Measurements from ENCODE around the gene MCUR1.
"Not testable (repeated sequence)": the region's sequence is repeated elsewhere in the genome, so short reads cannot be mapped to it uniquely, and the experiment has no call there.

MCUR1 gene, protein sequence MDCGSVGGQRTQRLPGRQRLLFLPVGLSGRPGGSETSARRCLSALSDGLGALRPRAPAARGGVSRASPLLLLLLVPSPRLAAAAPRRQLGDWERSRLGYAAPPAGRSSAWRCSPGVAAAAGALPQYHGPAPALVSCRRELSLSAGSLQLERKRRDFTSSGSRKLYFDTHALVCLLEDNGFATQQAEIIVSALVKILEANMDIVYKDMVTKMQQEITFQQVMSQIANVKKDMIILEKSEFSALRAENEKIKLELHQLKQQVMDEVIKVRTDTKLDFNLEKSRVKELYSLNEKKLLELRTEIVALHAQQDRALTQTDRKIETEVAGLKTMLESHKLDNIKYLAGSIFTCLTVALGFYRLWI

GRCh38 chr6:13814176-13814937 lies at the start of gene MCUR1:
Gene MCUR1 (minus strand): TSS chr6:13814557. CDS start chr6:13814429, 128 bp downstream.
- peak within 1 kb of the TSS; percentile 61 for H3K4me3 ChIP-seq (ENCODE audit: low read depth, low read length)

DNA sequence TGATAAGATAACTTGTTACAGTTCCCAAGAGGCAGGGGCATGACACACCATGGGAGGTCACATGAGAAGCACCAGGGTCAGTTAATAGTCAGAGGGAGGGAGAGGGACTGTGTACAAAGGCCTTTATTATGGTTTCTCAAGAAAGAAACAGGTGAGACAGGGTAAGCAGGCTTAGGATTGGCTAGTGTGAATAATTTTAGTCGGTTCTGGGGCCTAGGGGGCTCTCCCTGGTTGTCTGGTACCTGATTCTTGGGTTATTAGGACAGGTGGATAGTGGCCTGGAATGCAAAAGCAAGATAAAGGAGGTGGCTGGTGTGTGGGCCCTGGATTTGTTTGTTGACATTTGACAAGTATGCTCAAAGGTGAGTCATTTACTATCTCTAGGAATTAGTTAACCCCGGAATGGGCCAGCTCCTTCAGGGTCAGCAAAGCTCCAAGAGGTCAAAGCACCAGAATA lies 49.4 kb upstream of the MCUR1 start:
- no peak overlapping the region for H3K4me3 ChIP-seq (ENCODE audit: low read depth, low read length)

GRCh38 chr6:13860556-13861185 lies 46.3 kb upstream of the MCUR1 start:
- H3K4me3 ChIP-seq (ENCODE audit: low read depth, low read length): not testable (repeated sequence)

DNA sequence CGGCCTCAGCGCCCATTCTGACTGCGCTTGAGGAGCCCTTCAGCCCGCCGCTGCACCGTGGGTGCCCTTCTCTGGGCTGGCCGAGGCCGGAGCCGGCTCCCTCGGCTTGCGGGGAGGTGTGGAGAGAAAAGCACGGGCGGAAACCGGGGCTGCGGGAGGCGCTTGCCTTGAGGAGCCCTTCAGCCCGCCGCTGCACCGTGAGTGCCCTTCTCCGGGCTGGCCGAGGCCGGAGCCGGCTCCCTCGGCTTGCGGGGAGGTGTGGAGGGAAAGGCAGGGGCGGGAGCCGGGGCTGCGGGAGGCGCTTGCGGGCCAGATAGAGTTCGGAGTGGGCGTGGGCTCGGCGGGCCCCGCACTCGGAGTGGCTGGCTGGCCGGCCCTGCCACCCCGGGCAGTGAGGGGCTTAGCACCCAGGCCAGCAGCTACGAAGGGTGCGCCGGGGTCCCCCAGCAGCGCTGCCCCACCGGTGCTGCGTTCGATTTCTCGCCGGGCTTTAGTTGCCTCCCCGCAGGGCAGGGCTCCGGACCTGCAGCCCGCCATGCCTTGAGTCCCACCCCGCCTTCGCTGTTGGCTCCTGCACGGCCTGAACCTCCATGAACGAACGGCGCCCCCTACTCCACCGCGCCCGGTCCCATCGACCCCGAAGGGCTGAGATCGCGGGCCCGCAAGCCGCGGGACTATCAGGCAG lies 45.7 kb upstream of the MCUR1 start:
- H3K4me3 ChIP-seq (ENCODE audit: low read depth, low read length): no peak overlapping the region

DNA sequence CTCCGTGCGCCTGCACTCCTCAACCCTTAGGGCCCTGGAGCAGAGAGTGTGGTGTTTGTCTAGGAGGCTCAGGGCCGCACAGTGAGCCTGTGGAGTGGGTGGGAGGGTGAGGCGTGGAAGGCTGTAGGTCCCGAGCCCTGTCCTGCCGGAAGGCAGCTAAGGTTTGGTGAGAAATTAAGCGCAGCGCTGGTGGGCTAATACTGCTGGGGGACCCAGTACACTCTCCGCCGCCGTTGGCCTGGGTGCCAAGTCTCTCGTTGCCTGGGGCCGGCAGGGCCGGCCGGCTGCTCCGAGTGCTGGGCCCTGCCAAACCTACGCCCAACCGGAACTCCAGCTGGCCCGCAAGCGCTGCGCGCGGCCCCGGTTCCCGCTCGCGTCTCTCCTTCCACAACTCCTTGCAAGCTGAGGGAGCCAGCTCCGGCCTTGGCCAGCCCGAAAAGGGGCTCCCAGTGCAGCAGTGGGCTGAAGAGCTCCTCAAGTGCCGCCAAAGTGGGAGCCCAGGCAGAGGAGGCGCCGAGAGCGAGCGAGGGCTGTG lies 40.4 kb upstream of the MCUR1 start:
- no peak overlapping the region for H3K4me3 ChIP-seq (ENCODE audit: low read depth, low read length)

DNA sequence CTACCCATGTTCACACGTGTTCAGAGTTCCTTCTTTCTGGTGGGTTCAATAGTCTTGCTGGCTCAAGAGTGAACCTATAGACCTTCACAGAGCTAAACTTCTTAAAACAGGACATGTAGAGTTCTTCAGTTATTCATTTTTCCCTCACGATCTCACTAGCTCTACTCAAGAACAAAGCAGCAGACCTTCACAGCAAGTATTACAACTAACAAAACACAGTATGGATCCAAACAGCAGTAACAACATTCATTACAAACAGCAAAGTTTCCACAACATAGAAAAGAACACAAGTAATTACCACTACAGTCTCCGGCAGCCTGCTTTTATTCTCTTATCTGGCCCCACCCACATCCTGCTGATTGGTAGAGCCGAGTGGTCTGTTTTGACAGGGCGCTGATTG lies 39.5 kb upstream of the MCUR1 start:
- no peak overlapping the region for H3K4me3 ChIP-seq (ENCODE audit: low read depth, low read length)

- no peak overlapping the region for H3K4me3 ChIP-seq (ENCODE audit: low read depth, low read length)
Measured at GRCh38 chr6:13851803-13852202, 37.4 kb upstream of the MCUR1 start.

GRCh38 chr6:13851330-13851729 lies 37.0 kb upstream of the MCUR1 start:
- no peak overlapping the region for H3K4me3 ChIP-seq (ENCODE audit: low read depth, low read length)

GRCh38 chr6:13850690-13851089 lies 36.3 kb upstream of the MCUR1 start:
- H3K4me3 ChIP-seq (ENCODE audit: low read depth, low read length): not testable (repeated sequence)

DNA sequence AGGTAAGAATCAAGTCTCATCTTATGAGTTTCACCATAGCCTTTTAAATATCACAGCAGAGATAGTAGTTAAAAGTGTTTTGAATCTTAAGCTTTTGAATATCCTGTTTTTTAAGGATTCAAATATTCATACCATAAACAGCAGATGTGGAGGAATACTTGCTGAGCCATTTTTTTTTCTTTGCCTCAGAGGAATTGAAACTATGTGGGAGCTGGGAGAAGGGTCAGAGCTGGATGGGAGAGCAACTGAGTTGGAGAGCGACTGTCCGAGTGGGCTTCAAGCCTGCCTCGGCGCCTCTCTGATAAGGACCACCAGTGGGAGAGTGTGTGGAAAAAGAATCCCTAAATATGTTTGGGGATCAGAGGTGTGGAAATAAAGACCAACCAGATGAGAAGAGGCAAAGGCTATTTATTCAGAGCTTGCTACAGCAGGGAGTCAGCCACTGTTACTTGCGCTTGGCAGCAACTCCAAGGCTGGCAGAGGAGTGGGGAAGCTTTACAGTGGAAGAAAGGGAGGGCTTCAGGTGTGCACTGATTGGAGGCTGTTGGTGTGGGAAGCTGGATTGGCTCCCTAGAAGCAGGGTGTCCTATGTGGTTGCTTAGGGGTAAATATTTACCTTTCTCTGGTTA lies 34.3 kb upstream of the MCUR1 start:
- no peak overlapping the region for H3K4me3 ChIP-seq (ENCODE audit: low read depth, low read length)

- H3K4me3 ChIP-seq (ENCODE audit: low read depth, low read length): no peak overlapping the region
Measured at GRCh38 chr6:13847326-13848050, 33.1 kb upstream of the MCUR1 start.

GRCh38 chr6:13846841-13847240 lies 32.5 kb upstream of the MCUR1 start:
- no peak overlapping the region for H3K4me3 ChIP-seq (ENCODE audit: low read depth, low read length)

DNA sequence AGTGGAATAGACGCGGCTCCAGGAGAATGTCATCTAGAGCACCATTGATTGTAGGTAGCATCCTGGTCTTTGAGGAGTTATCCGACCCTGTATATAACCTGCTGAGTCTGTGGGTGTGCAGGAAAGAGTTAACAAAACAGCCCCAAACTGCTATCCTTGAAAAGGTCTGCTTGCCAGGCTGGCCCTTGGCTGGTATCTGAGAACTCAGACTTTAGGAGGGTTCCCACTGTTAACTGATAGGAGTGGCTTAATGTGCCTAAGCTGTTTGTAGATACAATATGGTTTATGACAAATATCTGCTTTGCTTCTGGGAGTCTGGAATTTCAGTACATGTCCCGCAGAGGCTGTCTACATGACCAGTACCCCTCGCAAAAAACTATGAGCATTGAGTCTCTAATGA lies 27.6 kb upstream of the MCUR1 start:
- H3K4me3 ChIP-seq (ENCODE audit: low read depth, low read length): no peak overlapping the region

GRCh38 chr6:13838616-13839015 lies 24.3 kb upstream of the MCUR1 start:
- no peak overlapping the region for H3K4me3 ChIP-seq (ENCODE audit: low read depth, low read length)

DNA sequence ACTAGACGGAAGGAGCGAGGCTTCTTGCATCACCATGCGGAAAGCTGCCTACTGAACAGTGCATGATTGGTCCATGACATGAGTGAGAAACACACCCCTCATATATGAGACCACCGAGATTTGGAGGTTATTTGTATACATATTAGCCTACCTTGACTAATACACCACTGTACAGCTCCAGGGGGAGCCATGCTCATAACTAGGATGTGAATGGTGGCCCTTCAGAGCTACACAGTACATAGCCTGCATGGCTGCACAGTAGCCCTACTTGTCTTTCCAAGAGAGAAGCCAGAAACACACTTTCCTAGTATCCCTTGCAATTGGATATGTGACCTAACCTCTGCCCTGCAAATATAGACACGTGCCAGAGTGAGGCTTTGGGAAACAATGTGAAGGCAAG lies 21.8 kb upstream of the MCUR1 start:
- no peak overlapping the region for H3K4me3 ChIP-seq (ENCODE audit: low read depth, low read length)

- no peak overlapping the region for H3K4me3 ChIP-seq (ENCODE audit: low read depth, low read length)
Measured at GRCh38 chr6:13834790-13835189, 20.4 kb upstream of the MCUR1 start.

DNA sequence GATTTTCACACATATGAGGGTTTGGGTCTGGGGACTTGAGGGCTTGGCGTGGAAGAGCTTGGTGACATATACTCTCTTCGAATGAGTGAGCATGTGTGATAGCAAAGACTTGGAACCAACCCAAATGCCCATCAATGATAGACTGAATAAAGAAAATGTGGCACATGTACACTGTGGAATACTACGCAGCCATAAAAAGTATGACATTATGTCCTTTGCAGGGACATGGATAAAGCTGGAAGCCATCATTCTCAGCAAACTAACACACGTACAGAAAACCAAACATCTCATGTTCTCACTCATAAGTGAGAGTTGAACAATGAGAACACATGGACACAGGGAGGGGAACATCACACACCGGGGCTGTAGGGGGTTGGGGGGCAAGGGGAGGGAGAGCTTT lies 19.7 kb upstream of the MCUR1 start:
- H3K4me3 ChIP-seq (ENCODE audit: low read depth, low read length): not testable (repeated sequence)

GRCh38 chr6:13832778-13833177 lies 18.4 kb upstream of the MCUR1 start:
- H3K4me3 ChIP-seq (ENCODE audit: low read depth, low read length): no peak overlapping the region

GRCh38 chr6:13831615-13832014 lies 17.3 kb upstream of the MCUR1 start:
- H3K4me3 ChIP-seq (ENCODE audit: low read depth, low read length): no peak overlapping the region

GRCh38 chr6:13830803-13831202 lies 16.4 kb upstream of the MCUR1 start:
- H3K4me3 ChIP-seq (ENCODE audit: low read depth, low read length): no peak overlapping the region
